GM23338 (cell line): ENCODE results near the gene DCANP1. TPM values are rescaled to one million over a fixed set of nuclear protein-coding genes. Genes with fewer than 3 reads are reported as not detected.

Source experiments
- CREB1 ChIP-seq: fragments of 250-450 bp; sonication (Bioruptor Pico); IDR thresholded peaks from 2 replicates; pipeline ENCODE4 v1.5.0; 2020; ENCODE audit warnings: low read depth, mild to moderate bottlenecking, moderate library complexity
- EZH2phosphoT487 ChIP-seq: fragments of 200-600 bp; sonication (generic); IDR thresholded peaks from one replicate; pipeline ENCODE4 v1.8.1; 2018; ENCODE audit warnings: antibody characterized with exemption; ENCODE audit not compliant: unreplicated experiment
- JUNB ChIP-seq: IDR thresholded peaks from one replicate; pipeline ENCODE4 v1.6.1; 2016; ENCODE audit warnings: antibody characterized with exemption; ENCODE audit not compliant: unreplicated experiment
- NANOG ChIP-seq: IDR thresholded peaks from 2 replicates; pipeline ENCODE4 v1.6.1; 2016; ENCODE audit warnings: antibody characterized with exemption, borderline replicate concordance
- STAT1 ChIP-seq: IDR thresholded peaks from one replicate; pipeline ENCODE4 v1.6.1; 2016; ENCODE audit warnings: antibody characterized with exemption; ENCODE audit not compliant: unreplicated experiment
- ZNF114 ChIP-seq: fragments of 250-450 bp; sonication (Bioruptor Pico); IDR thresholded peaks from 2 replicates; pipeline ENCODE4 v1.5.0; 2020; ENCODE audit warnings: mild to moderate bottlenecking, moderate library complexity
- ZNF331 ChIP-seq: fragments of 250-450 bp; sonication (Bioruptor Pico); IDR thresholded peaks from 2 replicates; pipeline ENCODE4 v1.5.0; 2020; ENCODE audit warnings: low read depth, mild to moderate bottlenecking, moderate library complexity
- polyA plus RNA-seq: library from polyadenylated mRNA; unstranded; fragments of >200 nt; fragmentation: Nextera tagmentation; extraction: Ambion mirVana; gene quantifications from 2 replicates; pipeline ENCODE4 v1.2.1, GENCODE V29; 2016
- total RNA-seq: library from RNA; depleted of rRNA; stranded (reverse); fragments of >200 nt; shearing (Covaris generic); gene quantifications from 2 replicates; pipeline ENCODE4 v1.2.3, GENCODE V29; 2014
- TF ChIP-seq, protein P1 (sequence below): fragments of 250-450 bp; sonication (Bioruptor Pico); IDR thresholded peaks from 2 replicates; pipeline ENCODE4 v1.5.0; 2020; ENCODE audit warnings: mild to moderate bottlenecking, moderate library complexity
- TF ChIP-seq, protein P2 (sequence below): IDR thresholded peaks from one replicate; pipeline ENCODE4 v1.6.1; 2018; ENCODE audit warnings: antibody characterized with exemption; ENCODE audit not compliant: unreplicated experiment
- TF ChIP-seq, protein P3 (sequence below): IDR thresholded peaks from 2 replicates; pipeline ENCODE4 v1.6.1; 2016; ENCODE audit warnings: antibody characterized with exemption

The DCANP1 gene
- total and polyA plus RNA-seq, 2 experiments from 2014 or later = not detected

DNA sequence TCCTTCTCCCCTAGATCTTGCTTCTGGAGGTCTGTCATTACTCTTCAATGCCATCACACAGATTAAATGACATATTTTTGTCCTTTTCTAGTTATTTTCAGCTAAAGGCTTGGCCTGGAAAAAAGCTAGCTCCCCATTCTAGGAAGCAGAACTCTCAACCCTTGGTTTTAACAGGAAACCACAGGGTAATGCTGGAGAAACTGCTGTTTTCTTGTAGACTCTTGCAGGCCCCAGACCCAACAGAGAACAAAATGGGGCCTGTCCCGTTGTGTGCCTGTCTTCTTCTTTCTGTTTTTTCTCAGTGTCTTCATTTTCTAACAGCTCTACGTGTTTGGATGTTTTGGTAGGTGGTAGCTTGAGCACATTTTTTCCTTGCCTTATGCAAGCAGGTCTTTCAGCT, 21.5 kb downstream of the DCANP1 start (continued):
- TF ChIP-seq, protein P1, sequence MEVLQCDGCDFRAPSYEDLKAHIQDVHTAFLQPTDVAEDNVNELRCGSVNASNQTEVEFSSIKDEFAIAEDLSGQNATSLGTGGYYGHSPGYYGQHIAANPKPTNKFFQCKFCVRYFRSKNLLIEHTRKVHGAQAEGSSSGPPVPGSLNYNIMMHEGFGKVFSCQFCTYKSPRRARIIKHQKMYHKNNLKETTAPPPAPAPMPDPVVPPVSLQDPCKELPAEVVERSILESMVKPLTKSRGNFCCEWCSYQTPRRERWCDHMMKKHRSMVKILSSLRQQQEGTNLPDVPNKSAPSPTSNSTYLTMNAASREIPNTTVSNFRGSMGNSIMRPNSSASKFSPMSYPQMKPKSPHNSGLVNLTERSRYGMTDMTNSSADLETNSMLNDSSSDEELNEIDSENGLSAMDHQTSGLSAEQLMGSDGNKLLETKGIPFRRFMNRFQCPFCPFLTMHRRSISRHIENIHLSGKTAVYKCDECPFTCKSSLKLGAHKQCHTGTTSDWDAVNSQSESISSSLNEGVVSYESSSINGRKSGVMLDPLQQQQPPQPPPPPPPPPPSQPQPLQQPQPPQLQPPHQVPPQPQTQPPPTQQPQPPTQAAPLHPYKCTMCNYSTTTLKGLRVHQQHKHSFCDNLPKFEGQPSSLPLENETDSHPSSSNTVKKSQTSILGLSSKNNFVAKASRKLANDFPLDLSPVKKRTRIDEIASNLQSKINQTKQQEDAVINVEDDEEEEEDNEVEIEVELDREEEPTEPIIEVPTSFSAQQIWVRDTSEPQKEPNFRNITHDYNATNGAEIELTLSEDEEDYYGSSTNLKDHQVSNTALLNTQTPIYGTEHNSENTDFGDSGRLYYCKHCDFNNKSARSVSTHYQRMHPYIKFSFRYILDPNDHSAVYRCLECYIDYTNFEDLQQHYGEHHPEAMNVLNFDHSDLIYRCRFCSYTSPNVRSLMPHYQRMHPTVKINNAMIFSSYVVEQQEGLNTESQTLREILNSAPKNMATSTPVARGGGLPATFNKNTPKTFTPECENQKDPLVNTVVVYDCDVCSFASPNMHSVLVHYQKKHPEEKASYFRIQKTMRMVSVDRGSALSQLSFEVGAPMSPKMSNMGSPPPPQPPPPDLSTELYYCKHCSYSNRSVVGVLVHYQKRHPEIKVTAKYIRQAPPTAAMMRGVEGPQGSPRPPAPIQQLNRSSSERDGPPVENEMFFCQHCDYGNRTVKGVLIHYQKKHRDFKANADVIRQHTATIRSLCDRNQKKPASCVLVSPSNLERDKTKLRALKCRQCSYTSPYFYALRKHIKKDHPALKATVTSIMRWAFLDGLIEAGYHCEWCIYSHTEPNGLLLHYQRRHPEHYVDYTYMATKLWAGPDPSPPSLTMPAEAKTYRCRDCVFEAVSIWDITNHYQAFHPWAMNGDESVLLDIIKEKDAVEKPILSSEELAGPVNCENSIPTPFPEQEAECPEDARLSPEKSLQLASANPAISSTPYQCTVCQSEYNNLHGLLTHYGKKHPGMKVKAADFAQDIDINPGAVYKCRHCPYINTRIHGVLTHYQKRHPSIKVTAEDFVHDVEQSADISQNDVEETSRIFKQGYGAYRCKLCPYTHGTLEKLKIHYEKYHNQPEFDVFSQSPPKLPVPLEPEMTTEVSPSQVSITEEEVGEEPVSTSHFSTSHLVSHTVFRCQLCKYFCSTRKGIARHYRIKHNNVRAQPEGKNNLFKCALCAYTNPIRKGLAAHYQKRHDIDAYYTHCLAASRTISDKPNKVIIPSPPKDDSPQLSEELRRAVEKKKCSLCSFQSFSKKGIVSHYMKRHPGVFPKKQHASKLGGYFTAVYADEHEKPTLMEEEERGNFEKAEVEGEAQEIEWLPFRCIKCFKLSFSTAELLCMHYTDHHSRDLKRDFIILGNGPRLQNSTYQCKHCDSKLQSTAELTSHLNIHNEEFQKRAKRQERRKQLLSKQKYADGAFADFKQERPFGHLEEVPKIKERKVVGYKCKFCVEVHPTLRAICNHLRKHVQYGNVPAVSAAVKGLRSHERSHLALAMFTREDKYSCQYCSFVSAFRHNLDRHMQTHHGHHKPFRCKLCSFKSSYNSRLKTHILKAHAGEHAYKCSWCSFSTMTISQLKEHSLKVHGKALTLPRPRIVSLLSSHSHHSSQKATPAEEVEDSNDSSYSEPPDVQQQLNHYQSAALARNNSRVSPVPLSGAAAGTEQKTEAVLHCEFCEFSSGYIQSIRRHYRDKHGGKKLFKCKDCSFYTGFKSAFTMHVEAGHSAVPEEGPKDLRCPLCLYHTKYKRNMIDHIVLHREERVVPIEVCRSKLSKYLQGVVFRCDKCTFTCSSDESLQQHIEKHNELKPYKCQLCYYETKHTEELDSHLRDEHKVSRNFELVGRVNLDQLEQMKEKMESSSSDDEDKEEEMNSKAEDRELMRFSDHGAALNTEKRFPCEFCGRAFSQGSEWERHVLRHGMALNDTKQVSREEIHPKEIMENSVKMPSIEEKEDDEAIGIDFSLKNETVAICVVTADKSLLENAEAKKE = no peak
- TF ChIP-seq ZNF331 (CRISPR knock-in tag) (no peak), EZH2phosphoT487 (no peak), NANOG (no peak), JUNB (no peak), CREB1 (CRISPR knock-in tag) (no peak), STAT1 (no peak), ZNF114 (no peak)
- TF ChIP-seq, protein P2, sequence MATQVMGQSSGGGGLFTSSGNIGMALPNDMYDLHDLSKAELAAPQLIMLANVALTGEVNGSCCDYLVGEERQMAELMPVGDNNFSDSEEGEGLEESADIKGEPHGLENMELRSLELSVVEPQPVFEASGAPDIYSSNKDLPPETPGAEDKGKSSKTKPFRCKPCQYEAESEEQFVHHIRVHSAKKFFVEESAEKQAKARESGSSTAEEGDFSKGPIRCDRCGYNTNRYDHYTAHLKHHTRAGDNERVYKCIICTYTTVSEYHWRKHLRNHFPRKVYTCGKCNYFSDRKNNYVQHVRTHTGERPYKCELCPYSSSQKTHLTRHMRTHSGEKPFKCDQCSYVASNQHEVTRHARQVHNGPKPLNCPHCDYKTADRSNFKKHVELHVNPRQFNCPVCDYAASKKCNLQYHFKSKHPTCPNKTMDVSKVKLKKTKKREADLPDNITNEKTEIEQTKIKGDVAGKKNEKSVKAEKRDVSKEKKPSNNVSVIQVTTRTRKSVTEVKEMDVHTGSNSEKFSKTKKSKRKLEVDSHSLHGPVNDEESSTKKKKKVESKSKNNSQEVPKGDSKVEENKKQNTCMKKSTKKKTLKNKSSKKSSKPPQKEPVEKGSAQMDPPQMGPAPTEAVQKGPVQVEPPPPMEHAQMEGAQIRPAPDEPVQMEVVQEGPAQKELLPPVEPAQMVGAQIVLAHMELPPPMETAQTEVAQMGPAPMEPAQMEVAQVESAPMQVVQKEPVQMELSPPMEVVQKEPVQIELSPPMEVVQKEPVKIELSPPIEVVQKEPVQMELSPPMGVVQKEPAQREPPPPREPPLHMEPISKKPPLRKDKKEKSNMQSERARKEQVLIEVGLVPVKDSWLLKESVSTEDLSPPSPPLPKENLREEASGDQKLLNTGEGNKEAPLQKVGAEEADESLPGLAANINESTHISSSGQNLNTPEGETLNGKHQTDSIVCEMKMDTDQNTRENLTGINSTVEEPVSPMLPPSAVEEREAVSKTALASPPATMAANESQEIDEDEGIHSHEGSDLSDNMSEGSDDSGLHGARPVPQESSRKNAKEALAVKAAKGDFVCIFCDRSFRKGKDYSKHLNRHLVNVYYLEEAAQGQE = no peak
- TF ChIP-seq, protein P3, sequence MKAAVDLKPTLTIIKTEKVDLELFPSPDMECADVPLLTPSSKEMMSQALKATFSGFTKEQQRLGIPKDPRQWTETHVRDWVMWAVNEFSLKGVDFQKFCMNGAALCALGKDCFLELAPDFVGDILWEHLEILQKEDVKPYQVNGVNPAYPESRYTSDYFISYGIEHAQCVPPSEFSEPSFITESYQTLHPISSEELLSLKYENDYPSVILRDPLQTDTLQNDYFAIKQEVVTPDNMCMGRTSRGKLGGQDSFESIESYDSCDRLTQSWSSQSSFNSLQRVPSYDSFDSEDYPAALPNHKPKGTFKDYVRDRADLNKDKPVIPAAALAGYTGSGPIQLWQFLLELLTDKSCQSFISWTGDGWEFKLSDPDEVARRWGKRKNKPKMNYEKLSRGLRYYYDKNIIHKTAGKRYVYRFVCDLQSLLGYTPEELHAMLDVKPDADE = no peak
